NB4 (cell line): ENCODE data around the gene SCAF1.

Experiments used
- DNase-seq: peaks from one replicate; pipeline ENCODE4 v3.0.0; 2010; ENCODE audit warnings: low read depth
- H3K4me3 ChIP-seq: one replicate; pipeline ENCODE4 v1.5.1; 2011; ENCODE audit warnings: mild to moderate bottlenecking, low read depth, low read length, moderate library complexity
- MYC ChIP-seq: IDR thresholded peaks from 2 replicates; pipeline ENCODE4 v1.6.1; 2011; ENCODE audit warnings: low read depth, low read length
- POLR2A ChIP-seq: IDR thresholded peaks from 2 replicates; pipeline ENCODE4 v1.6.1; 2011; ENCODE audit warnings: mild to moderate bottlenecking; ENCODE audit not compliant: insufficient read length; ENCODE audit errors: extremely low read depth
- TF ChIP-seq, protein P1 (sequence below): IDR thresholded peaks from one replicate; pipeline ENCODE4 v1.5.1; 2012; ENCODE audit warnings: low read depth, low read length
- TF ChIP-seq, protein P2 (sequence below): IDR thresholded peaks from 2 replicates; pipeline ENCODE4 v1.6.1; 2011; ENCODE audit warnings: low read depth, low read length

The SCAF1 gene

DNA sequence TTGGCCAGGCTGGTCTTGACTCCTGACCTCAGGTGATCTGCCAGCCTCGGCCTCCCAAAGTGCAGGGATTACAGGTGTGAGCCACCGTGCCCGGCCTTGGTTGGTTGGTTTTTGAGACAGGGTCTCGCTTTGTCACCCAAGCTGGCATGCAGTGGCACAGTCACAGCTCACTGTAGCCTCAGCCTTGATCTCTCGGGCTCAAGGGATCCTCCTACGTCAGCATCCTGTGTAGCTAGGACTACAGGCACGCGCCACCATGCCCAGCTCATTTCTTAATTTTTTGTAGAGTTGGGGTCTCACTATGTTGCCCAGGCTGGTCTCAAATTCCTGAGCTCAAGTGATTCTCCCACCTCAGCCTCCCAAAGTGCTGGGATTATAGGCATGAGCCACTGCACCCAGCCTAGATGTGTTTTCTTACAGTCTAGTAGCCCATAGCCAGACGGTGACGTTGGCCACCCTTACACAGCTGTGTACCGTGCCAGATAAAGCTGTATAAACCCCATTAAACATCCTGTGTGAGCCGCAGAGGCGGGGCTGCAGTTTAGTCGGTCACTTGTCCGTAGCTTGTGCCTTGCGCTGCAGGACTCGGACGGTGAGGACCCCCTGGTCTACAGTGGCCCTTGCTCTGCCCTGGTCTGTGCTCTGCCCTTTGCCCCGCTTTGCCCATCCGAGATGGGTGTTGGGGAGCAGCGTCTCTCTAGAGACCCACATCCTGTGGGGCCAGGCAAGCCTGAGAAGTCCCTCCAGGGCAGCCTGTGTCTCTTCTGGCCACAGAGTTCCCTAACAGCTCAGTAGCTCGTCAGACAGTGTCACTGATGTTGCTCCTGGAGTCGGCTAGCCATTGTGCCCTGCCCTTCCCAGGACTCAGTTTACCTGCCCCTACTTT is 13.8 kb downstream of the SCAF1 start:
- DNase-seq = no peak
- TF ChIP-seq POLR2A (no peak), MYC (no peak)
- TF ChIP-seq, protein P1, sequence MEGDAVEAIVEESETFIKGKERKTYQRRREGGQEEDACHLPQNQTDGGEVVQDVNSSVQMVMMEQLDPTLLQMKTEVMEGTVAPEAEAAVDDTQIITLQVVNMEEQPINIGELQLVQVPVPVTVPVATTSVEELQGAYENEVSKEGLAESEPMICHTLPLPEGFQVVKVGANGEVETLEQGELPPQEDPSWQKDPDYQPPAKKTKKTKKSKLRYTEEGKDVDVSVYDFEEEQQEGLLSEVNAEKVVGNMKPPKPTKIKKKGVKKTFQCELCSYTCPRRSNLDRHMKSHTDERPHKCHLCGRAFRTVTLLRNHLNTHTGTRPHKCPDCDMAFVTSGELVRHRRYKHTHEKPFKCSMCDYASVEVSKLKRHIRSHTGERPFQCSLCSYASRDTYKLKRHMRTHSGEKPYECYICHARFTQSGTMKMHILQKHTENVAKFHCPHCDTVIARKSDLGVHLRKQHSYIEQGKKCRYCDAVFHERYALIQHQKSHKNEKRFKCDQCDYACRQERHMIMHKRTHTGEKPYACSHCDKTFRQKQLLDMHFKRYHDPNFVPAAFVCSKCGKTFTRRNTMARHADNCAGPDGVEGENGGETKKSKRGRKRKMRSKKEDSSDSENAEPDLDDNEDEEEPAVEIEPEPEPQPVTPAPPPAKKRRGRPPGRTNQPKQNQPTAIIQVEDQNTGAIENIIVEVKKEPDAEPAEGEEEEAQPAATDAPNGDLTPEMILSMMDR = no peak

DNA sequence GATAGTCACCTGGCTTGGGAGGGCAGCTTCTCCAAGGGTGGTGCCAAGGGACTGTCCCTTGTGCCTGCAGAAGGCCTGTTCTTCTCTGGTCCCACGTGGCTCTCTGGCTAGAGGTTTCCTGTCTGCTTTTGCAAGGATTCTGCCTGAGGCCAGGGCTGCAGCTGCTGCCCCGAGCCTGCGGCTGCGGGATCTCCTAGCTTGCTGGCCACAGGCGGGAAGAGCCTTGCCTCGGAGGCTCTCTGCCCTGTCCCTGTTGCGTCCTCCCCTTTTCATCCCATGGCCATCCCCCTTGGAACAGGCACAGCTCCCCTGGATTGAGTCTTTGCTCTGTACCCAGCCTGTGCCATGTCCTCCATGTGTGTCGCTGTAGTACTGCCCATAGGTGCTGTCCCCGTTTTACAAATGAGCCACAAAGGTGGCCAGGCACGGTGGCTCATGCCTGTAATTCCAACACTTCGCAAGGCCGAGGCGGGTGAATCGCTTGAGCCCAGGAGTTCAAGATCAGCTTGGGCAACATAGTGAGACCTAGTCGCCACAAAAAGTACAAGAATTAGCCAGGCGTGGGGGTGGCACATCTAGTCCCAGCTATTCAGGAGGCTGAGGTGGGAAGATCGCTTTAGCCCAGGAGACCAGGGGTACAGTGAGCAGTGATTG is 14.6 kb downstream of the SCAF1 start:
- no peak for DNase-seq
- no peak for TF ChIP-seq MYC
- no peak for TF ChIP-seq POLR2A
- TF ChIP-seq, protein P1 = no peak
- TF ChIP-seq, protein P2, sequence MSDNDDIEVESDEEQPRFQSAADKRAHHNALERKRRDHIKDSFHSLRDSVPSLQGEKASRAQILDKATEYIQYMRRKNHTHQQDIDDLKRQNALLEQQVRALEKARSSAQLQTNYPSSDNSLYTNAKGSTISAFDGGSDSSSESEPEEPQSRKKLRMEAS = no peak
- no peak overlapping the region for H3K4me3 ChIP-seq

More for the DNA sequence above, 13.8 kb downstream of the SCAF1 start:
- H3K4me3 ChIP-seq = no peak overlapping the region

DNA sequence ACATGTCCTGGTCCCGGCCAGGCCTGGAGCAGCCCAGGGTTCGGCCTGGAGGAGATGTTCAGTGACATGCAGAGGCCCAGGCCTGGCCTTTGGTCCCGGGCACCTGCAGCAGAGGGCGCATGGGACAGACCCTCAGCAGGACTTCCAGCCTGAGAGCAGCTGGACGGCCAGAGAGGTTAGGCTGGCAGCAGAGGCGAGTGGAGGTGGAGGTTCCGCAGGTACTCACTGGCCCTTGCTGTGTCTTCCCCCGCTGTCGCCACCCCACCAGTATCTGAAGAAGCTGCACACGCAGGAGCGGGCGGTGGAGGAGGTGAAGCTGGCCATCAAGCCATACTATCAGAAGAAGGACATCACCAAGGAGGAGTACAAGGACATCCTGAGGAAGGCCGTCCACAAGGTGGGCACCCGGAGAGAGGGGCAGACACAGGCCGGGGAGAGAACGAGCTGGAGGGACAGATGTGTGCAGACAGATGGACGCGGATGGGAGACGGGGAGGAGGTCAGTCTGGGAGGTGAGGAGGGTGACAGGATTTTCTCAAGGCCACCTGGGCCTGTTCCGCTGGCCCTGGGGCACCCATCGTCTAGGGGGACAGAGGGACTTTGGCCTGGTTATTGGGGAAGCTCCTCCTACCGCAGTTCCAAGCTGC is 15.6 kb downstream of the SCAF1 start:
- DNase-seq = no peak
- no peak overlapping the region for H3K4me3 ChIP-seq
- TF ChIP-seq POLR2A = no peak
- TF ChIP-seq, protein P1 = no peak
- no peak for TF ChIP-seq MYC
- TF ChIP-seq, protein P2 = no peak

DNA sequence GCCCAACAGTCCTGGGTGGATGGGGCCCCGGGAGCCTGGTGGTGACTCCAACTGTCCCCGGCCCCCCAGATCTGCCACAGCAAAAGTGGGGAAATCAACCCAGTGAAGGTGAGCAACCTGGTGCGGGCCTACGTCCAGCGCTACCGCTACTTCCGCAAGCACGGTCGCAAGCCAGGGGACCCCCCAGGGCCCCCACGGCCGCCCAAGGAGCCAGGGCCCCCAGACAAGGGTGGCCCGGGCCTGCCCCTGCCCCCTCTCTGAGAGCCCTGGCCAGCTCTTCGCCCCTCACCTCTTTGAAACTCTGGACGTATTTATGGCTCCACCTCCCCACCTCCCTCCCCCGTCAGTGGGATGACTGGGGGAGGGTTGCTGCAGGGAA is 16.1 kb downstream of the SCAF1 start:
- no peak overlapping the region for H3K4me3 ChIP-seq
- TF ChIP-seq, protein P1 = no peak
- no peak for TF ChIP-seq POLR2A
- TF ChIP-seq, protein P2 = no peak
- TF ChIP-seq MYC = no peak
- no peak for DNase-seq

DNA sequence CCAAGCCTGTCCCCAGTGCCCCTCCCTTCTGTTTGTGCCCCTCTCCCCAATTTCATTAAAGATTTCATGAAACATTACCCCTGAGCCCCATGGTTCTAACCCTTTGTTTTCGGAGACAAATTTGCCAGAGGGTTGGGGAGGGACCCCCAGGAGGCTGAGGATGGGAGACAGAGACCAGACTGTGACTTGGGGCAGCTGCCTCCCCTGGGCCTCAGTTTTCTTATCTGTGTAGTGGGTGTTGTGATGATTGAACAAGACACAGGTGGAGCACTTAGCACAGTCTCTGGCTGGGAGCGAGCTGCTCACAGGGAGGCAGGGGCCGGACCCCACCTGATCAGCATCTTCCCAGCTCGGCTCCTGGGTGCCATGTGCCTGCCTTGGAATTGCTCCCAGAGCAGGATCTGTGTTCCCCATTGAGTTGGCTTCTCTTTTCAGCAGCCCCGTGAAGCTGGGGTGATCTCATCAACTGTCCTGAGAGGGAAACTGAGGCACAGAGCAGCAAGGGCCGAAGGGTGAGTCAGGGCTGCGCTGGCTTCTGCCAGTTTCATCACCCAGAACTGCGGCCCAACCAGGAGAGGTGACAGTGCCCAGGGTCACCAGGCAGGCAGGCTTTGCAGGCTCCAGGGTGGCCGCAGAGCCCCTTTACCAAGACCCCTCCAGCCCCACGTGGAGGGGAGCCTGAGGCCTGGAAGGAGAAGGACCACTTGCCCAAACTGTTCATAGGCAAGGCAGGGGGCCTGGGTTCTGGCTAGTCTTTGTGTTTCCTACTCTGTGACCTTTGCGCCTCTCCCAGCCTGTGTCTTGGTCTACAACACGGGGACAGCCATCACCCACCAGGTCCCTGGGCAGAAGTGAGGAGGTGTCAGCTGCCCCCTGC is 16.8 kb downstream of the SCAF1 start:
- H3K4me3 ChIP-seq = no peak overlapping the region
- TF ChIP-seq, protein P1 = no peak
- TF ChIP-seq MYC = no peak
- TF ChIP-seq, protein P2 = no peak
- no peak for TF ChIP-seq POLR2A
- no peak for DNase-seq
